ENCODE results near the gene AXL. TPM values are rescaled to one million over a fixed set of nuclear protein-coding genes. Genes with fewer than 3 reads are reported as not detected.

Gene AXL
- total and polyA plus RNA-seq, 2 donors (not counting 3 experiments of a cell fraction or from before 2014, with no cell fraction given), result 86.9 to 172 TPM

DNA sequence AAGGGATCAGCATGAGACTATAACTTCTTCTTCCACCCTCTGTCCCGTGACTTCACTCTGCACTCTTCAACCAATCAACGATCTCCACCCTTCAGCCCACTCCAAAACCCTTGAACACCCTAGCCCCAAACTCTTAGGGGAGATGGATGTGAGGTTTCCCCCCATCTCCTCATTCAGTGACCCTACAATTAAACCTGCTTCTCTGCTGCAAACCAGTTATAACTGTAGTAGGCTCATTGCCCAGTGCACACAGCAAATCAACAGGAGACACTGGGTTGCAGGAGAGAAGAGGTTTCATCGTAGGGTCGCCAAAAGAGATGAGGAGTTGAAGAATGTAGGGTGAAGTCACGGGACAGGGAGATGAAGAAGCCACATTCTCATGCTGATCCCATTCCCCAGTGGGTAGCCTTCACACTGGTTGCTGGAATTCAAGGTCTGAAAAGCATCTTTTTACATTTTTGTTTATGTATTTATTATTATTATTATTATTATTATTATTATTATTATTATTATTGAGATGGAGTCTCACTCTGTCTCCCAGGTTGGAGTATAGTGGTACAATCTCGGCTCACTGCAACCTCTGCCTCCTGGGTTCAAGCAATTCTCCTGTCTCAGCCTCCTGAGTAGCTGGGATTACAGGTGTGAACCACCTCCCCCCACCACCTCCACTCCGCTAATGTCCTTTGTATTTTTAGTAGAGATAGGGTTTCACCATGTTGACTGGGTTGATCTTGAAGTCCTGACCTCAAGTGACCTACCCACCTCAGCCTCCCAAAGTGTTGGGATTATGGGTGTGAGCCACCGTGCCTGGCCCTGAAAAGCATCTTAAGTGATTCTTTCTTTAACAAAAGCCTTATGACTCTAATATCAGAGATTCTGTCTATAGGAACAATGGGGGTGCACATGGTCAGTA, 31.8 kb upstream of the AXL start:
- intact Hi-C loops (cut with micrococcal nuclease), result no loop called here
- dilution Hi-C loops (cut with MboI; ENCODE audit: extremely low pct_ligation_motif_present, low sequenced_read_pairs), result no loop called here
- no peak for TF ChIP-seq CTCF (IDR thresholded peaks at IDR 0.05; ENCODE audit: extremely low read depth in 1 of 2, insufficient read depth in 1 of 2, low read depth in 1 of 2, low read length in 2 of 2)
- no peak for TF ChIP-seq FOS (IDR thresholded peaks at IDR 0.05; ENCODE audit: borderline replicate concordance, insufficient read depth, low read length)
- no peak for TF ChIP-seq POLR2AphosphoS5 (IDR thresholded peaks at IDR 0.05; ENCODE audit: insufficient read depth, low read depth, low read length)
- no peak for TF ChIP-seq MYC (IDR thresholded peaks at IDR 0.05; ENCODE audit: low read depth, low read length)
- no peak for TF ChIP-seq EZH2 (IDR thresholded peaks at IDR 0.05; ENCODE audit: borderline replicate concordance, low read depth, low read length, severe bottlenecking)
- TF ChIP-seq, protein P1, sequence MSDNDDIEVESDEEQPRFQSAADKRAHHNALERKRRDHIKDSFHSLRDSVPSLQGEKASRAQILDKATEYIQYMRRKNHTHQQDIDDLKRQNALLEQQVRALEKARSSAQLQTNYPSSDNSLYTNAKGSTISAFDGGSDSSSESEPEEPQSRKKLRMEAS (IDR thresholded peaks at IDR 0.05; ENCODE audit: insufficient read depth, insufficient read length), result no peak
- no peak for TF ChIP-seq JUN (IDR thresholded peaks at IDR 0.05; ENCODE audit: borderline replicate concordance, insufficient read depth, insufficient read length, low read depth)
- TF ChIP-seq POLR2A (IDR thresholded peaks at IDR 0.05; ENCODE audit: low read depth, low read length), result no peak
- TF ChIP-seq GATA2 (IDR thresholded peaks at IDR 0.05; ENCODE audit: insufficient read depth, insufficient read length, low read depth, low read length), result no peak

More for the DNA sequence above, 31.8 kb upstream of the AXL start:
- Histone ChIP-seq H3K79me2 (ENCODE audit: control insufficient read depth, insufficient read depth, low read length) (no peaks in the 10 kb centered on the region), H3K4me1 (ENCODE audit: control insufficient read depth, extremely low read depth, insufficient read depth, low read length) (peaks cover under 1% of the 10 kb centered on the region), H3K9me3 (replicated peaks; ENCODE audit: control insufficient read depth, insufficient read depth, low read length) (no peaks in the 10 kb centered on the region), H3K4me2 (ENCODE audit: insufficient read depth, low read length) (no peak overlapping the region), H3K36me3 (ENCODE audit: control insufficient read depth in 2 of 2, extremely low read depth in 1 of 2, insufficient read depth in 2 of 2, low read length in 2 of 2) (no peaks in the 10 kb centered on the region), H3K27ac (ENCODE audit: insufficient read depth, low read depth, low read length) (no peak overlapping the region), H3K9me1 (replicated peaks; ENCODE audit: control insufficient read depth, extremely low read depth, insufficient read depth, low read length) (no peaks in the 10 kb centered on the region), H3K4me3 (replicated peaks in 1 of 3; ENCODE audit: insufficient read depth in 1 of 3, low read depth in 1 of 3, low read length in 3 of 3) (no peak overlapping the region), H3K27me3 (ENCODE audit: control insufficient read depth in 2 of 2, insufficient read depth in 2 of 2, low read length in 2 of 2) (peaks cover 3 to 6% of the 10 kb centered on the region in 2 experiments), H4K20me1 (replicated peaks; ENCODE audit: control insufficient read depth, extremely low read depth, insufficient read depth, low read length) (no peaks in the 10 kb centered on the region), H3K9ac (replicated peaks; ENCODE audit: extremely low read depth, insufficient read depth, low read length) (no peak overlapping the region), H2AFZ (ENCODE audit: low read depth, low read length) (no peak overlapping the region)
- DNase-seq (ENCODE audit: low read depth, low spot score), result no peak
- FAIRE-seq, result no peak
- POLR2A ChIA-PET, result no interaction called here
- BruUV-seq (replicated peaks), result no TSS peak
- CTCF ChIA-PET, result no interaction called here

Data from endothelial cell of umbilical vein (primary cell).